HG03432 (cell line): Measurements from ENCODE around the gene NSG1.

ENCODE experiments used
- ATAC-seq: cut with Tn5 transposase; IDR thresholded peaks from one replicate; pipeline ENCODE4 v1.9.1; 2021; ENCODE audit warnings: mild to moderate bottlenecking, moderate library complexity; ENCODE audit not compliant: unreplicated experiment

Gene NSG1

GRCh38 chr4:4395371-4395770 lies 8.5 kb downstream of the NSG1 start:
- no peak for ATAC-seq

DNA sequence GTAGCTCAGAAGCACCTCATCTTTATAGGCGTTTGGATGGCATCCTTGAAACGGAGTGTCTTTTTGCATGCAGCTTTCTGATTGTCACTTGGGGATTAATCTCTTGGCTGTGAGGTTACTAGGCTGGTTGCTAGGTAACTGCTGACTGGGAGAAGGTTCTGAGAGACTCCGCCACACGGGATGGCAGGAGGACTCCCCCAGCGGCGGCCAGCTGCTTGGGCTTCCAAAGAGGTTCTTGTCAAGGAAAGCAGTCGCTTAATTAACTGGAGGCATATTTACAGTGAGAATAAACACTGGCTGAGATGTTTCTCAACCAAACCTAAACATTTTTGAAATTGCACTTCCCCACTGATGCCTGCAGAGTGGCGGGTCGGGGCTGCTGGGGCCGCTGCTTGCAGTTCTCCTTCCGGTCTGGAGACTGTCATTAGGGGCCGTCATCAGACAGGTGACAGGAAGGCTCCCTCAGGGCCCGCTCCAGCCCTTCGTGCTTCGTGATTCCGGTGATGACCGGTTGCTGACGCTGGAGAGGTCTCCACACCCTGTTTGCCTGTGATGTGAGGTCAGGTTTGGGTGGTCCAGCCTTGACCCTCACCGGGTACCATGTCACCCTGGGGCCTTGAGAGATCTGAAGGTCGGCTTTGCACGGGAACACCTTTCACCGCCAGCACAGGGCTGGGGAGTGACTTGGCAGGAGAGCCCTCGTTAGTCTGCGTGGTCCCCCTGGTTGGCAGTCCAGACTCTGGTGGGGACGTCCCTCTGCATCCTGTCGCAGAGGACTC lies 9.1 kb downstream of the NSG1 start:
- ATAC-seq: peak; percentile 74

- no peak for ATAC-seq
These were observed 9.9 kb downstream of the NSG1 start for GRCh38 chr4:4396628-4397440.

DNA sequence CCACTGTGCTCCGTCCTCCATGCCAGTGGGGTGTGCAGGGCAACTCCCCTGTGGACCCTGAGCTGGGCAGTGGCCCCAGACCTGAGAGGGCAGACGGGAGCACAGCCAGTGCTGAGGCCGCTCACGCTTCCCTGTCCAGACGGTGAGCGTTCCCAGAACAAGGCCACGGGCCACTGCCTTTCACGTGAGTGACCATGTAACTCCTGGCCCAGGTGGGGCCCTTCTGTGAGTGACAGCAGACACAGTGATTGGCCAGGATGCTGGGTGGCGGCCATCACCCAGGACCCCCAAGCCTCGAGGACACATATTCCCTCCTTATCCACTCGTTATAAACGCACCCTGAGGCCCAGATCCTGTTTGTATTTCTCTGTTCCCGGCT lies 10.5 kb downstream of the NSG1 start:
- ATAC-seq: no peak

DNA sequence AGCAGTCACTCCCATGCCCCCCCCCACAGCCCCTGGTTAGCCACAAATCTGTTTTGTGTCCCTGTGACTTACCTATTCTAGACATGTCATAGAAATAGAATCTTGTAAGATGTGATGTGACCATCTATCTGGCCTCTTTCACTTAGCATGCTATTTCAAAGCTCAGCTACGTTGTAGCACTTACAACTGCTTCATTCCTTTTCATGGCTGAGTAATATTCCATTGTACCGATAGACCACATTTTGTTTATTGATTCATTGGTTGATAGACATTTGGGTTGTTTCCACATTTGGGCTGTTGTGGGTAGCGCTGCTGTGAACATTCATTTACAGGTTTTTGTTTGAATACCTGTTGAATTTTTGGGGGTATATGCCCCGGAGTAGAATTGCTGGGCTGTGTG lies 11.5 kb downstream of the NSG1 start:
- no peak for ATAC-seq

DNA sequence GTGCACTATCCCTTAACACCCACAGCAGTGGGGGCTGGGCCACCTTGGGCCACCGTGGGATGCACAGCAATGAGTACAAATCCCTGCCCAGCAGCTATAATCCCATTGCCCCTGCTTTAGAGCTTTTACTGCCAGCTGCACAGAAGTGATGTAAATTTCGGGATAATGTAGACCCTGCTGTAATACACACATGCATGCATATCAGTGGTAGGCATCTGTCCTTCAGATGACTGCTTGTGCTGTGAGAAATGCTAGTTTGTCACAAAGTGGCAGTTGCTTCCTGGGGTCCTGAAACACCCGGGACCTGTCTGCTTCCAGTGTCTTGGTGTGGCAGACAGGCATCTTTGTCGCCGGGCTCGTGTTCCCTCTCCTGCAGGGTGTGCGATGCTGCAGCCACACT lies 14.1 kb downstream of the NSG1 start:
- ATAC-seq: no peak

- ATAC-seq: no peak
These were observed 16.1 kb downstream of the NSG1 start for GRCh38 chr4:4402966-4403365.

DNA sequence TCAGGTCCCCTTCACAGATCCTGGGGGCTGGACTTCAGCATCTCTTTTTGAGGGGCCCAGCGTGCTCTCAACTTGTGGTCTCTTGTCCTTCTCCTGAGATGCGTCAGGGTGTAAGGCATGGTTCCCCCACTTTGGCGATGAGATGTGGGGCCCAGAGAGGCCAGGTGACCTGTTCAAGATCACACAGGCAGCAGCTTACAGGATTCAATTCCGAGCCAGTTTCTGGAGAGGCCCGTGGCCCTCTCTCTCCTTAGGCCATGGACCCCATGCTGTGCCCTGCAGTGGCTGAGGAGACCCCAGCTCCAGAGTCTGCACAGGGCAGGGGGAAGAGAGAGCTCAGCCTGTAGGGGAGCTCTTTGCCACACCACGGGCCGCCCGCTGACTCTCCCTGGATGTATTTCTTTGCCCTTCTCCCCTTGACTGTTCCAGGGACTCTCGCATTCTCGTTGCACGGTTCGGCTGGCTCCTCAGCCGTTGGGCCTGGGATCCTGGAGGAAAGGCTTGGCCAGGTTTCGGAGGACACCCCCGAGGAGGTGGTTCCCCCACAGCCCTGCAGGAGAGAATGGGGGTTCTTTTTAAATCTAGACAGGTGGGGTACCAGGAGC lies 18.6 kb downstream of the NSG1 start:
- no peak for ATAC-seq

- no peak for ATAC-seq
These were observed 19.8 kb downstream of the NSG1 start for GRCh38 chr4:4406455-4407298.

- no peak for ATAC-seq
These were observed 20.6 kb downstream of the NSG1 start for GRCh38 chr4:4407299-4408131.

DNA sequence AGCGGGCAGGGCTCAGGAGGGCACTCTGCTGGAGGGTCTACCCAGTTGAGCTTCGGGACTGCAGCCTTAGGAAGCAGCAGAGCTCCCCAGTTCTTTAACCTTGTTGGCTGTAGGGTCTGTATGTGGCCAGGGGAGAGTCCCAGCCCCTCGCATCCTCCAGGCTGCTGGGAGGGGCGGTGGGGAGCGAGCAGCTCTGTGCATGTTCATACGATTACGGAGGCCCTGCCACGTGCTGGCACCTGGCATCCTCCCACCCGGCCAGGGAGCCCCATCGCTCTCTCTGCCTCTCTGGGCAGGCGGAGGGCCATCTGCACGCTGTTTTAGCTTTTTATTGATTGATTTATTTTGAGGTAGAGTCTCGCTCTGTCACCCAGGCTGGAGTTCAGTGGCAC lies 21.2 kb downstream of the NSG1 start:
- no peak for ATAC-seq

GRCh38 chr4:4408576-4409335 lies 21.9 kb downstream of the NSG1 start:
- ATAC-seq: no peak

DNA sequence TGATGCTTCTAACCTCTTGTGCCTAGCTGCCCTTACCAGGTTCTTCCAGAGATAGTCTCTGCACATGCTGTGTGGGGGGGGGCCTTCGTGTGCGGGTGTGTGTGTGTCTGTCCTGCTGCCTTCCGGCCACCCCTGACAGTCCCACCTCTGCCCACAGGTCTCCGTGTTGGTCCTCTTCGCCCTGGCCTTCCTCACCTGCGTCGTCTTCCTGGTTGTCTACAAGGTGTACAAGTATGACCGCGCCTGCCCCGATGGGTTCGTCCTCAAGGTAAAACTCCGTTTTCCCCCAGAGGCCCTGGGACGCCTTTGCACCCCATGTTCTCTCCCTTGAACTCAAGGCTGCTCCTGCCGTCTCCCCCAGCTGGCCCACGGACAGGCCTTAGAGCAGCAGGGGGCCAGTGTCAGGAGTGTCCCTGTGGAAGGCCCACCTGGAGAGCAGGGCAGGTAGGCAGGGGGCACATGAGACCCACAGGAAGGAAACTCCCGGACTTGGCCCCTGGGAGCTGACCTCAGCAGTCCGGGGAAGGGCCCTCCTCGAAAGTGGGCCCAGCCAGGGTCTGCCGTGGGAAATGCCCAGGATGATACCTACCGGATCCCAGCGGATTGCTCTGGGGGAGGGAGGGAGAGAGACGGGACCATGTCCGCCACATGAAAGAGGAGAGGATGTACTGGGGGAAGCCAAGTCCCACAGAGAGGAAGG lies 22.7 kb downstream of the NSG1 start:
- ATAC-seq: no peak

GRCh38 chr4:4410271-4410670 lies 23.4 kb downstream of the NSG1 start:
- no peak for ATAC-seq

- ATAC-seq: no peak
These were observed 25.0 kb downstream of the NSG1 start for GRCh38 chr4:4411906-4412305.

DNA sequence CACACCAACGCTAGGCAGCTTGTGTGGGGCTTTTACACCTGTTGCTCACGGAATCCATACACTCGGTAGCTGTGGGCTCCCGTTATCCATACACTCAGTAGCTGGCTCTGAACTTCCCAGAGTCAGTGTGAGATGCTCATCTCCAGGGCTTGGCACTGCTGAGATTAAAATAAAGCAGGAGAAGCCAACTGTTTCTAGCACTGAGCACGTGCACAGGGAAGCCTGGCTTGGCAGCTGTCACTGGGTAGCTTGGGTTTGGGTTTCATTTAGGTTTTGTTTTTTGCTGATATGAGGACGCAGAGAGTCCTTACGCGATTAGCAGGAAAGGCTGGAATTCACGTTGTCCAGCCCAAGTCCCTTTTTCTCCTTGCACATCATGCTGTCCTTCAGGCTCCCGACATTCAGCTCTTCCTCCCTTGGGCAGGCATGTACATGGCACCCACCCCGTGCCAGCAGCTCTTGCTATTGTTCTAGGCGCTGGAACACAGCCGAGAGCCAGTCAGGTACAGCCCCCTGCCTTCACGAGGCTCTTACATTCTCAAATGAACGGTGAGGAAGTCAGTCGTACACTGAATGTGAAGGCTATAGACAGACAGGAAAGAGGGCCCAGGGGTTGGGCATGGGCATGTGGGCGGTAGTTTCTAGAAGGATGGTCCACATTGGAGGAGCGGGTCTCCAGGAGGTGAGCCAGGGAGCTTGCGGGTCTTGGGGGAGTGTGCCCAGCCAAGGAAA lies 25.9 kb downstream of the NSG1 start:
- no peak for ATAC-seq

GRCh38 chr4:4413373-4413725 lies 26.4 kb downstream of the NSG1 start:
- no peak for ATAC-seq

GRCh38 chr4:4413806-4414205 lies 26.9 kb downstream of the NSG1 start:
- ATAC-seq: no peak
